MM.1S (cell line): Measurements from ENCODE around the gene HYAL2.

Experiments used
- DNase-seq: peaks from one replicate; pipeline ENCODE4 v3.0.0-alpha.2; 2015
- H2AFZ ChIP-seq: fragments of 300-600 bp; sonication (generic); 2 replicates; pipeline ENCODE4 v1.6.0; 2016; ENCODE audit warnings: antibody characterized with exemption, low read length
- H3F3A ChIP-seq: fragments of 300-600 bp; sonication (generic); 2 replicates; pipeline ENCODE4 v1.6.1; 2016; ENCODE audit warnings: mild to moderate bottlenecking, antibody characterized with exemption, low read length, moderate library complexity, mixed read lengths; ENCODE audit not compliant: insufficient read depth
- H3K27ac ChIP-seq: fragments of 300-600 bp; sonication (generic); 2 replicates; pipeline ENCODE4 v1.5.1; 2016; ENCODE audit warnings: mild to moderate bottlenecking, low read length
- H3K27me3 ChIP-seq: fragments of 300-600 bp; sonication (generic); replicated peaks from 2 replicates; pipeline ENCODE4 v1.6.0; 2016; ENCODE audit warnings: low read length; ENCODE audit not compliant: insufficient read depth
- H3K36me3 ChIP-seq: fragments of 300-600 bp; sonication (generic); replicated peaks from 2 replicates; pipeline ENCODE4 v1.6.1; 2016; ENCODE audit warnings: mild to moderate bottlenecking, low read length, mixed read lengths; ENCODE audit not compliant: insufficient read depth
- H3K4me1 ChIP-seq: fragments of 300-600 bp; sonication (generic); 2 replicates; pipeline ENCODE4 v1.6.1; 2016; ENCODE audit warnings: low read length, mixed read lengths
- H3K4me2 ChIP-seq: fragments of 300-600 bp; sonication (generic); 2 replicates; pipeline ENCODE4 v1.6.0; 2016; ENCODE audit warnings: low read depth, low read length
- H3K4me3 ChIP-seq: fragments of 300-600 bp; sonication (generic); 2 replicates; pipeline ENCODE4 v1.5.1; 2016; ENCODE audit warnings: low read length, mixed read lengths
- H3K79me2 ChIP-seq: fragments of 300-600 bp; sonication (generic); 2 replicates; pipeline ENCODE4 v1.6.1; 2016; ENCODE audit warnings: mixed run types, low read length, mixed read lengths
- H3K9ac ChIP-seq: fragments of 300-600 bp; sonication (generic); 2 replicates; pipeline ENCODE4 v1.6.1; 2016; ENCODE audit warnings: low read length, mixed read lengths
- H3K9me2 ChIP-seq: fragments of 300-600 bp; sonication (generic); replicated peaks from 2 replicates; pipeline ENCODE4 v1.6.1; 2016; ENCODE audit warnings: mild to moderate bottlenecking, low read length, mixed read lengths; ENCODE audit not compliant: insufficient read depth
- H3K9me3 ChIP-seq: fragments of 300-600 bp; sonication (generic); replicated peaks from 2 replicates; pipeline ENCODE4 v1.6.1; 2016; ENCODE audit warnings: mild to moderate bottlenecking, low read length, mixed read lengths; ENCODE audit not compliant: insufficient read depth
- H4K20me1 ChIP-seq: fragments of 300-600 bp; sonication (generic); 2 replicates; pipeline ENCODE4 v1.6.1; 2016; ENCODE audit warnings: mild to moderate bottlenecking, low read length, moderate library complexity, mixed read lengths; ENCODE audit not compliant: insufficient read depth
- CTCF ChIP-seq: fragments of 300-600 bp; sonication (generic); IDR thresholded peaks from 2 replicates; pipeline ENCODE4 v1.5.1; 2016; ENCODE audit warnings: antibody characterized with exemption, low read length, mixed read lengths
- EZH2 ChIP-seq: fragments of 300-600 bp; sonication (generic); optimal IDR thresholded peaks from 2 replicates; pipeline ENCODE3; 2017; ENCODE audit warnings: low read depth, mild to moderate bottlenecking, antibody characterized with exemption, low read length, mixed read lengths
- EZH2phosphoT487 ChIP-seq: fragments of 300-600 bp; sonication (generic); IDR thresholded peaks from 2 replicates; pipeline ENCODE4 v1.6.1; 2018; ENCODE audit warnings: antibody characterized with exemption, low read length

The HYAL2 gene

DNA sequence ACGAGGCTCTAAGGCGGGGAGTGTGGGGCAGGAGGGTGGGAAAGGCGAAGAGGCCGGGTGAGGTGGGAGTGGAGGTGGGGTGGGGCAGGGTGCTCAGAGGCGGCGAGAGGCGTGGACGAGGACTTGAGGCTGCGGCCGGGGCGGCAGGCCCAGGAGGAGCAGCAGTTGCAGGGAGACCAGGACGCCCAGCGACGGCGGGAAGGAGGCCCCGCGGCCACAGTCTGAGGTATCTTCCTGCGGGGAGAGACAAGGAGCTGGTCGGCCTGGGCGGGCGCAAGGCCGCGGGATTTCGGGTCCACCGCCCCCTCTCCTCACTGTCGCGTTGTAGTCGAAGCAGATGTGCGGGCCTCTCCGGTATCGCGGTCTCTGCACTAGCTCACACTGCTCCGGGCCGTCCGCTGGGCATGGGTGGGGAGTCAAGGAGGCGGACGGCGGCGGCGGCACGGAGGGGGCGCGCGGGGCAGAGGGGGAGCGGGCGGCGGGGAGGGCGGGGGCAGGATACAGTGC, 42.1 kb upstream of the HYAL2 start:
- no peak overlapping the region for H3K27ac ChIP-seq
- no peak overlapping the region for H3K9ac ChIP-seq
- H3K4me1 ChIP-seq = peaks cover 5% of the 10 kb centered on the region
- H3K9me3 ChIP-seq = no peaks in the 10 kb centered on the region
- peak overlapping the region; percentile 63; the same call in 1 of the 2 replicates for H3K4me2 ChIP-seq
- H3K4me3 ChIP-seq = peak overlapping the region; percentile 50
- no peaks in the 10 kb centered on the region for H3F3A ChIP-seq
- H4K20me1 ChIP-seq = no peaks in the 10 kb centered on the region
- no peaks in the 10 kb centered on the region for H3K9me2 ChIP-seq
- H2AFZ ChIP-seq = peak overlapping the region; percentile 56; the same call in 1 of the 2 replicates
- H3K36me3 ChIP-seq = no peaks in the 10 kb centered on the region
- peaks cover 25% of the 10 kb centered on the region for H3K27me3 ChIP-seq
- no peak for DNase-seq
- TF ChIP-seq EZH2phosphoT487 (no peak), EZH2 (no peak), CTCF (no peak)
- H3K79me2 ChIP-seq = no peaks in the 10 kb centered on the region

DNA sequence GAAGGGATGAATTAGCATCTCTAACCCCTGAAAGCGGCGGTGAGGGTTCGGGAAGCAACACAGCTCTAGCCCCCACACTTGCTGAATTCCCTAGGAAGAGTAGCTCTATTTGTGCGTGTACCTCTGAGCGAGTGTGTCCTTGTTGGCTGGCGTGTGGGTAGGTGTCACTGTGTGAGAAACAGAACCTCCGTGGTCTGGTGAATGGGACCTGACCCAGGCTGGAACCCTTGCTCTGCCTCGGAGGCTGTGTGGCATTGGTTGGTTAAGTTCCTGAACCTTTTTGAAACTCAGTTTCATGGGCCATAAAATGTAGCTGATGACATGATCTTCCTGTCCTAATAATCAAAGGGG, 37.2 kb upstream of the HYAL2 start:
- Histone ChIP-seq H3K4me1 (peaks cover 29% of the 10 kb centered on the region), H3K27ac (no peak overlapping the region), H3K4me3 (peak overlapping the region; percentile 91), H3K36me3 (peaks cover 11% of the 10 kb centered on the region; the same call in 1 of the 2 replicates), H3K9me2 (no peaks in the 10 kb centered on the region), H4K20me1 (no peaks in the 10 kb centered on the region), H3K79me2 (peaks cover 46% of the 10 kb centered on the region), H3K27me3 (no peaks in the 10 kb centered on the region), H3K9me3 (no peaks in the 10 kb centered on the region), H2AFZ (peak overlapping the region; percentile 95), H3K4me2 (peak overlapping the region; percentile 91), H3K9ac (no peak overlapping the region), H3F3A (no peaks in the 10 kb centered on the region)
- TF ChIP-seq EZH2phosphoT487 (no peak), EZH2 (no peak), CTCF (no peak)
- DNase-seq = no peak

GRCh38 chr3:50358911-50359759, 36.6 kb upstream of the HYAL2 start, which contains the start of gene TMEM115:
TSS of gene TMEM115 (minus strand) at chr3:50359521. CDS start at chr3:50359063, 458 bp downstream.
- H3K4me1 ChIP-seq = peaks cover 29% of the 10 kb centered on the region
- TF ChIP-seq CTCF = no peak
- TF ChIP-seq EZH2 = no peak
- TF ChIP-seq EZH2phosphoT487 = no peak
- peak within 1 kb of the TSS; percentile 95 for H2AFZ ChIP-seq
- H3K79me2 ChIP-seq = peaks cover 51% of the 10 kb centered on the region
- H4K20me1 ChIP-seq = no peaks in the 10 kb centered on the region
- peak within 1 kb of the TSS; percentile 90 for H3K9ac ChIP-seq
- H3K27me3 ChIP-seq = no peaks in the 10 kb centered on the region
- peak within 1 kb of the TSS; percentile 18; the same call in 1 of the 2 replicates for H3K27ac ChIP-seq
- H3K9me2 ChIP-seq = no peaks in the 10 kb centered on the region
- DNase-seq = peak; percentile 98
- H3K4me3 ChIP-seq = peak within 1 kb of the TSS; percentile 91
- no peaks in the 10 kb centered on the region for H3F3A ChIP-seq
- no peaks in the 10 kb centered on the region for H3K9me3 ChIP-seq
- H3K36me3 ChIP-seq = peaks cover 11% of the 10 kb centered on the region; the same call in 1 of the 2 replicates
- H3K4me2 ChIP-seq = peak within 1 kb of the TSS; percentile 91
